HFFc6 (cell line): ENCODE results near the gene TIAM1. TPM values are rescaled to one million over a fixed set of nuclear protein-coding genes. Genes with fewer than 3 reads are reported as not detected.

Experiments
- DNase-seq: peaks from one replicate; pipeline ENCODE4 v3.0.0-alpha.2; 2018
- H3K27ac Mint-ChIP-seq: 2 replicates; pipeline ENCODE4 v1.8.0; 2020; ENCODE audit warnings: mild to moderate bottlenecking, mixed read lengths
- H3K27me3 Mint-ChIP-seq: 2 replicates; pipeline ENCODE4 v1.8.0; 2021; ENCODE audit warnings: mild to moderate bottlenecking, moderate library complexity, mixed read lengths; ENCODE audit not compliant: insufficient read depth
- H3K36me3 Mint-ChIP-seq: 2 replicates; pipeline ENCODE4 v1.8.0; 2021; ENCODE audit warnings: low read depth, mixed read lengths
- H3K4me1 Mint-ChIP-seq: 2 replicates; pipeline ENCODE4 v1.8.0; 2020; ENCODE audit warnings: low read depth, mixed read lengths
- H3K4me3 Mint-ChIP-seq: 2 replicates; pipeline ENCODE4 v1.8.0; 2020; ENCODE audit warnings: mild to moderate bottlenecking, moderate library complexity, mixed read lengths
- H3K9me3 Mint-ChIP-seq: 2 replicates; pipeline ENCODE4 v1.8.0; 2020; ENCODE audit warnings: mild to moderate bottlenecking, mixed read lengths
- total RNA-seq, 6 experiments: library from RNA; stranded (reverse); fragmentation: NEBNext Ultra II Directional; extraction: Animal tissue kit (Norgen Biotek cat#: 25700); gene quantifications; 2 replicates in 1 of 6; 3 replicates in 5 of 6; pipeline ENCODE4 v1.2.3, GENCODE V29; 2021
- TF ChIP-seq, protein P1 (sequence below): fragments of 200-600 bp; sonication (generic); IDR thresholded peaks from 2 replicates; pipeline ENCODE4 v1.5.0; 2021; ENCODE audit warnings: antibody characterized with exemption, mild to moderate bottlenecking

The TIAM1 gene
- total RNA-seq, 6 experiments from 2014 or later = 0.02 to 0.43 (median 0.27) TPM; not detected in 1

DNA sequence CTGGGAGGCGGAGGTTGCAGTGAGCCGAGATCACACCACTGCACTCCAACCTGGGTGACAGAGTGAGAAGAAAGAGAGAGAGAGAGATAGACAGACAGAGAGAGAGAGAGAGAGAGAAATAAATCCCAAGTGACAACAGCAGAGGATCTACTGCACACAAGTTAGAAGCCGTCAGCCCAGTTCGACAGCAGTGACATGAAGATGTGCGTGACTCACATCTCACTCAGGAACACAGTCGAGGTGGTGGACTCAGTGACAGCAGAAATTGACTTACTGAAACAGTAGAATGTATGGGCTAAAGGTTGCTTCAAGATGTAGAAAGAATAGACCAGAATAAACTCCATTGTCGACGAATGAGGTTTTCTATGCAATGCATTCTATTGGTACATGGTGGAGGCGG lies 228.8 kb downstream of the TIAM1 start:
- no peak overlapping the region for H3K4me3 Mint-ChIP-seq

GRCh38 chr21:31111093-31111492 lies 233.0 kb downstream of the TIAM1 start:
- Mint-ChIP-seq H3K9me3 (peaks cover 12% of the 10 kb centered on the region; the same call in 1 of the 2 replicates), H3K4me1 (no peaks in the 10 kb centered on the region), H3K4me3 (no peak overlapping the region), H3K27me3 (peaks cover 3% of the 10 kb centered on the region), H3K27ac (no peak overlapping the region), H3K36me3 (no peaks in the 10 kb centered on the region)
- DNase-seq = no peak
- TF ChIP-seq, protein P1, sequence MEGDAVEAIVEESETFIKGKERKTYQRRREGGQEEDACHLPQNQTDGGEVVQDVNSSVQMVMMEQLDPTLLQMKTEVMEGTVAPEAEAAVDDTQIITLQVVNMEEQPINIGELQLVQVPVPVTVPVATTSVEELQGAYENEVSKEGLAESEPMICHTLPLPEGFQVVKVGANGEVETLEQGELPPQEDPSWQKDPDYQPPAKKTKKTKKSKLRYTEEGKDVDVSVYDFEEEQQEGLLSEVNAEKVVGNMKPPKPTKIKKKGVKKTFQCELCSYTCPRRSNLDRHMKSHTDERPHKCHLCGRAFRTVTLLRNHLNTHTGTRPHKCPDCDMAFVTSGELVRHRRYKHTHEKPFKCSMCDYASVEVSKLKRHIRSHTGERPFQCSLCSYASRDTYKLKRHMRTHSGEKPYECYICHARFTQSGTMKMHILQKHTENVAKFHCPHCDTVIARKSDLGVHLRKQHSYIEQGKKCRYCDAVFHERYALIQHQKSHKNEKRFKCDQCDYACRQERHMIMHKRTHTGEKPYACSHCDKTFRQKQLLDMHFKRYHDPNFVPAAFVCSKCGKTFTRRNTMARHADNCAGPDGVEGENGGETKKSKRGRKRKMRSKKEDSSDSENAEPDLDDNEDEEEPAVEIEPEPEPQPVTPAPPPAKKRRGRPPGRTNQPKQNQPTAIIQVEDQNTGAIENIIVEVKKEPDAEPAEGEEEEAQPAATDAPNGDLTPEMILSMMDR = no peak

More for the DNA sequence above, 228.8 kb downstream of the TIAM1 start:
- no peak overlapping the region for H3K27ac Mint-ChIP-seq
- H3K4me1 Mint-ChIP-seq = peaks cover 8% of the 10 kb centered on the region; the same call in 1 of the 2 replicates
- H3K36me3 Mint-ChIP-seq = no peaks in the 10 kb centered on the region
- H3K27me3 Mint-ChIP-seq = peaks cover 3% of the 10 kb centered on the region
- H3K9me3 Mint-ChIP-seq = peaks cover 8% of the 10 kb centered on the region; the same call in 1 of the 2 replicates
- no peak for DNase-seq
- TF ChIP-seq, protein P1 = no peak

GRCh38 chr21:31110430-31110829 lies 233.6 kb downstream of the TIAM1 start:
- TF ChIP-seq, protein P1 = no peak

DNA sequence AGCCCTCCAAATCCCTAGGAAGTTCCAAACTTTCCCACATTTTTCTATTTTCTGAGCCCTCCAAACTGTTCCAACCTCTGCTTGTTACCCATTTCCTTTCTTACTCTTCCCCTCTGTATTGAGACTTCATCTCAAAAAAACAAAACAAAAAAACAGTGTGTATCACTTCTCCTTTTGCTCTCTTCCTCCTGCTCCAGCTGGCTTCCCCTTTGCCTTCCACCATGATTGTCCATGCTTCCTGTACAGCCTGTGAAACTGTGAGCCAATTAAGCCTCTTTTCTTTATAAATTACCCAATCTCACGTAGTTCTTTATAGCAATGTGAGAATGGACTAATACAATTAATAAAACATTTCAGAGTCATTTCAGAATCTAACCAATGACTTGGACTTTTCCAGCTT lies 236.2 kb downstream of the TIAM1 start:
- peaks cover 8% of the 10 kb centered on the region; the same call in 1 of the 2 replicates for H3K9me3 Mint-ChIP-seq
- TF ChIP-seq, protein P1 = no peak
- no peaks in the 10 kb centered on the region for H3K36me3 Mint-ChIP-seq
- H3K27me3 Mint-ChIP-seq = peaks cover 2% of the 10 kb centered on the region
- H3K4me1 Mint-ChIP-seq = no peaks in the 10 kb centered on the region
- H3K27ac Mint-ChIP-seq = no peak overlapping the region
- no peak for DNase-seq
- H3K4me3 Mint-ChIP-seq = no peak overlapping the region

More at GRCh38 chr21:31110430-31110829, 233.6 kb downstream of the TIAM1 start:
- DNase-seq = no peak
- H3K27me3 Mint-ChIP-seq = peaks cover 3% of the 10 kb centered on the region
- H3K4me3 Mint-ChIP-seq = no peak overlapping the region
- no peaks in the 10 kb centered on the region for H3K36me3 Mint-ChIP-seq
- H3K9me3 Mint-ChIP-seq = peaks cover 12% of the 10 kb centered on the region; the same call in 1 of the 2 replicates
- H3K27ac Mint-ChIP-seq = no peak overlapping the region
- H3K4me1 Mint-ChIP-seq = no peaks in the 10 kb centered on the region

- H3K27me3 Mint-ChIP-seq = peaks cover 2% of the 10 kb centered on the region
- H3K4me3 Mint-ChIP-seq = no peak overlapping the region
- no peaks in the 10 kb centered on the region for H3K36me3 Mint-ChIP-seq
- no peaks in the 10 kb centered on the region for H3K4me1 Mint-ChIP-seq
- peaks cover 8% of the 10 kb centered on the region; the same call in 1 of the 2 replicates for H3K9me3 Mint-ChIP-seq
- no peak overlapping the region for H3K27ac Mint-ChIP-seq
- DNase-seq = no peak
- TF ChIP-seq, protein P1 = no peak
Measured at GRCh38 chr21:31107176-31107785, 236.8 kb downstream of the TIAM1 start.
